Neural progenitor cell (in vitro differentiated cells): ENCODE data around the gene GSG1L.
A peak's percentile ranks its signal among the peaks of the same experiment; 100 is the strongest.

ENCODE experiments used
- EZH2 ChIP-seq: fragments of 200-600 bp; sonication (generic); IDR thresholded peaks from 2 replicates; pipeline ENCODE4 v1.6.1; 2017; ENCODE audit warnings: antibody characterized with exemption, mild to moderate bottlenecking, moderate library complexity
- EZH2phosphoT487 ChIP-seq: fragments of 200-600 bp; sonication (generic); IDR thresholded peaks from 2 replicates; pipeline ENCODE4 v1.6.1; 2017; ENCODE audit warnings: antibody characterized with exemption
- TF ChIP-seq, protein P1 (sequence below): fragments of 200-600 bp; sonication (generic); IDR thresholded peaks from 2 replicates; pipeline ENCODE4 v1.5.1; 2017; ENCODE audit warnings: antibody characterized with exemption, mild to moderate bottlenecking

DNA sequence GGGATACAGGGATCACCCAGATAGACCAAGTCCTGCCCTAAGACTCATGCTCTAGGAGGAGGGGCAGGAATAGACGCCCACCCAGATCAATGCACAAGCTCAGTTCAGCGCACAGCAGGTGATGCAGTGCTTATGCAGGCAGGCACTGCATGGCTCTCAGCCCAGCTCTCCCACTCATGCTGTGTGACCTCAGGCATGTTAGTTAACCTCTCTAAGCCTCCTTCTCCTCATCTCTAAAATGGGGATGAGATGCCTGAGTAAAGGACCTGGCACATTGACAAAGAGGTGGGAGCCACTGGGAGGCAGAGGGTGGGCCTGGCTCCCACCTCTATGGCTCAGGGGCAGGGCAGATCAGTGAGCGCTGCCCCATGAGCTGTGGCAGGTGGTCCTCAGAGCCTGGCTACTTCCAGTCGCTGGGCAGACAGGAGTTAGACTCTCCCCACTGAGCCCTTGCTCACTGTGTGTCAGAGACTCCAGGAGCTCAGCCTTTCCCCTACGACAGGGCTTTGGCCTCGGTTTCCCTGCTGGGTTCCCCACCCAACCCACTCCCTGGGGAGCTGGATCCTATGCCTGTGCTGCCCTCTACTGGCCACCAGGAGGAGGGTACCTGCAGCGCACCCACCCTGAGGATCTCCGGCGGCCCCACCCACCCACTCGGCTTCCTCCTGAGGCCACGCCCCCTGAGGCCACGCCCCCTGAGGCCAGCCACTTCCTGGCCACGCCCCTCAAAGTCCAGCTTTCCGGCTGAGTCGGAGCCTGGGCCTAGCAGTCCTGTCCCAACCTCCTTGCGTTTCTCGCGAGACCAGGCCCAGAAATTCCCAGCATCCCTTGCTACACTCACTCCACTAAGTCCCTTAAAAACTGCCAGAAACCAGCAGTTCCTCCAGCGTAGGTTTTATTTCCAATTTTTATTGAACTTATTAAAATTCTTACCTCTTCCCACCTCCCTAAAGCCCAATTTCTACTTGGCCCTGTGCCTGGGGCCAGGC lies 196.1 kb downstream of the GSG1L start:
- TF ChIP-seq, protein P1, sequence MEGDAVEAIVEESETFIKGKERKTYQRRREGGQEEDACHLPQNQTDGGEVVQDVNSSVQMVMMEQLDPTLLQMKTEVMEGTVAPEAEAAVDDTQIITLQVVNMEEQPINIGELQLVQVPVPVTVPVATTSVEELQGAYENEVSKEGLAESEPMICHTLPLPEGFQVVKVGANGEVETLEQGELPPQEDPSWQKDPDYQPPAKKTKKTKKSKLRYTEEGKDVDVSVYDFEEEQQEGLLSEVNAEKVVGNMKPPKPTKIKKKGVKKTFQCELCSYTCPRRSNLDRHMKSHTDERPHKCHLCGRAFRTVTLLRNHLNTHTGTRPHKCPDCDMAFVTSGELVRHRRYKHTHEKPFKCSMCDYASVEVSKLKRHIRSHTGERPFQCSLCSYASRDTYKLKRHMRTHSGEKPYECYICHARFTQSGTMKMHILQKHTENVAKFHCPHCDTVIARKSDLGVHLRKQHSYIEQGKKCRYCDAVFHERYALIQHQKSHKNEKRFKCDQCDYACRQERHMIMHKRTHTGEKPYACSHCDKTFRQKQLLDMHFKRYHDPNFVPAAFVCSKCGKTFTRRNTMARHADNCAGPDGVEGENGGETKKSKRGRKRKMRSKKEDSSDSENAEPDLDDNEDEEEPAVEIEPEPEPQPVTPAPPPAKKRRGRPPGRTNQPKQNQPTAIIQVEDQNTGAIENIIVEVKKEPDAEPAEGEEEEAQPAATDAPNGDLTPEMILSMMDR = peak; percentile 72
- TF ChIP-seq EZH2 = no peak
- no peak for TF ChIP-seq EZH2phosphoT487
